Sigmoid colon (tissue), 7 donors: Measurements from ENCODE around the gene DPYSL5. TPM values are rescaled to one million over a fixed set of nuclear protein-coding genes. Genes with fewer than 3 reads are reported as not detected.

Experiments used
- DNase-seq: peaks from one replicate; pipeline ENCODE4 v3.0.0-alpha.2; 2019
- H3K27ac ChIP-seq, 4 donors: fragments of 200-600 bp; sonication (generic); one replicate each; pipeline ENCODE4 v1.5.1; 2016 to 2019; ENCODE audit warnings: mild to moderate bottlenecking in 1 of 4
- H3K27me3 ChIP-seq, 3 donors: fragments of 200-600 bp; sonication (generic); one replicate each; pipeline ENCODE4 v1.5.1; 2019; ENCODE audit warnings: mild to moderate bottlenecking in 1 of 3
- H3K36me3 ChIP-seq, 4 donors: fragments of 200-600 bp; sonication (generic); one replicate each; pipeline ENCODE4 v1.5.1; 2016 to 2019
- H3K4me1 ChIP-seq, 4 donors: fragments of 200-600 bp; sonication (generic); one replicate each; pipeline ENCODE4 v1.5.1; 2017 to 2019
- H3K4me3 ChIP-seq, 4 donors: fragments of 200-600 bp; sonication (generic); one replicate each; pipeline ENCODE4 v1.5.1; 2017 to 2019; ENCODE audit warnings: mild to moderate bottlenecking in 2 of 4, moderate library complexity in 1 of 4
- H3K9me3 ChIP-seq, 4 donors: fragments of 200-600 bp in 3 of 4; sonication (generic) in 3 of 4; one replicate each; pipeline versions ENCODE4 v1.5.1 to v1.6.1; 2013 to 2019
- EP300 ChIP-seq, 4 donors: sonication (generic); formaldehyde crosslinking; IDR thresholded peaks; one replicate each; pipeline ENCODE4 v1.6.1; 2017; ENCODE audit warnings: antibody characterized with exemption in 4 of 4
- POLR2A ChIP-seq, 2 donors: fragments of 450-650 bp; IDR thresholded peaks; one replicate each; pipeline ENCODE4 v1.6.1; 2016; ENCODE audit warnings: antibody characterized with exemption in 2 of 2, mild to moderate bottlenecking in 2 of 2, moderate library complexity in 2 of 2
- POLR2AphosphoS5 ChIP-seq, 4 donors: sonication (generic); formaldehyde crosslinking; IDR thresholded peaks; one replicate each; pipeline ENCODE4 v1.6.1; 2017; ENCODE audit warnings: antibody characterized with exemption in 4 of 4
- WGBS, 2 donors: extraction: QIAGEN DNeasy Blood & Tissue Kit; methylation state at CpG; one replicate each; pipeline ENCODE4 v1.1.7; 2013; 5-methylcytosine and 5-hydroxymethylcytosine counted together
- intact Hi-C: fragments of 100-400 bp; cut with DNase I; formaldehyde crosslinking; loops from one replicate; pipeline ENCODE4 v1.15.1; 2023
- polyA plus RNA-seq, 3 donors: library from polyadenylated mRNA; stranded (reverse); fragments of 200-250 nt; gene quantifications; one replicate each; pipeline ENCODE4 v1.2.3, GENCODE V29; 2013
- total RNA-seq, 4 donors: library from RNA; depleted of rRNA; stranded (reverse); fragments of >200 nt; gene quantifications; one replicate each; pipeline ENCODE4 v1.1.0, GENCODE V29; 2016
- TF ChIP-seq, protein P1 (sequence below), 4 experiments: fragments of 450-650 bp in 3 of 4; fragments of 200-600 bp in 1 of 4; IDR thresholded peaks; one replicate each; pipeline ENCODE4 v1.5.1; 2016 to 2019; ENCODE audit warnings: antibody characterized with exemption in 4 of 4, mild to moderate bottlenecking in 3 of 4, moderate library complexity in 2 of 4
- donor health status: healthy with polysubstance abuse.
- donor health status: Bipolar disorder and iron deficiency.
- donor health status: healthy.

The DPYSL5 gene
- total and polyA plus RNA-seq, 7 donors, result 0.16 to 1.9 (median 0.74) TPM; not detected in 2

GRCh38 chr2:26982102-26982742 is 134.3 kb downstream of the DPYSL5 start:
- Histone ChIP-seq H3K9me3 (no peaks in the 10 kb centered on the region), H3K4me1 (peaks cover 0 to 28% (median 20%) of the 10 kb centered on the region in 4 donors), H3K27me3 (no peaks in the 10 kb centered on the region), H3K36me3 (no peaks in the 10 kb centered on the region), H3K27ac (peak overlapping the region in 2 of 4 donors; percentile 39 to 57), H3K4me3 (no peak overlapping the region)
- no peak for TF ChIP-seq EP300 (IDR thresholded peaks at IDR 0.05)
- peak in 1 of 4 donors; percentile 46 for TF ChIP-seq POLR2AphosphoS5 (IDR thresholded peaks at IDR 0.05)
- TF ChIP-seq, protein P1, sequence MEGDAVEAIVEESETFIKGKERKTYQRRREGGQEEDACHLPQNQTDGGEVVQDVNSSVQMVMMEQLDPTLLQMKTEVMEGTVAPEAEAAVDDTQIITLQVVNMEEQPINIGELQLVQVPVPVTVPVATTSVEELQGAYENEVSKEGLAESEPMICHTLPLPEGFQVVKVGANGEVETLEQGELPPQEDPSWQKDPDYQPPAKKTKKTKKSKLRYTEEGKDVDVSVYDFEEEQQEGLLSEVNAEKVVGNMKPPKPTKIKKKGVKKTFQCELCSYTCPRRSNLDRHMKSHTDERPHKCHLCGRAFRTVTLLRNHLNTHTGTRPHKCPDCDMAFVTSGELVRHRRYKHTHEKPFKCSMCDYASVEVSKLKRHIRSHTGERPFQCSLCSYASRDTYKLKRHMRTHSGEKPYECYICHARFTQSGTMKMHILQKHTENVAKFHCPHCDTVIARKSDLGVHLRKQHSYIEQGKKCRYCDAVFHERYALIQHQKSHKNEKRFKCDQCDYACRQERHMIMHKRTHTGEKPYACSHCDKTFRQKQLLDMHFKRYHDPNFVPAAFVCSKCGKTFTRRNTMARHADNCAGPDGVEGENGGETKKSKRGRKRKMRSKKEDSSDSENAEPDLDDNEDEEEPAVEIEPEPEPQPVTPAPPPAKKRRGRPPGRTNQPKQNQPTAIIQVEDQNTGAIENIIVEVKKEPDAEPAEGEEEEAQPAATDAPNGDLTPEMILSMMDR (IDR thresholded peaks at IDR 0.05), result peak in 3 of 4 experiments; percentile 38 to 54 (median 50)
- intact Hi-C loops, result no loop called here
- peak; percentile 90 for DNase-seq
- 12 to 34% methylated on average over 2 of the region's 2 CpGs for WGBS, 2 donors

- peaks cover 0 to 28% (median 20%) of the 10 kb centered on the region in 4 donors for H3K4me1 ChIP-seq
- no peak overlapping the region for H3K27ac ChIP-seq
- no peak overlapping the region for H3K4me3 ChIP-seq
- TF ChIP-seq POLR2AphosphoS5 (IDR thresholded peaks at IDR 0.05) (no peak), EP300 (IDR thresholded peaks at IDR 0.05) (no peak), POLR2A (IDR thresholded peaks at IDR 0.05) (no peak)
- TF ChIP-seq, protein P1 (IDR thresholded peaks at IDR 0.05), result no peak
- intact Hi-C loops, result no loop called here
- no peaks in the 10 kb centered on the region for H3K27me3 ChIP-seq
- WGBS, 2 donors, result 74 to 83% methylated on average over 3 of the region's 3 CpGs
- no peaks in the 10 kb centered on the region for H3K9me3 ChIP-seq
- DNase-seq, result no peak
- H3K36me3 ChIP-seq, result no peaks in the 10 kb centered on the region
Measured at GRCh38 chr2:26983746-26984145, 135.8 kb downstream of the DPYSL5 start.

- peaks cover 0 to 21% (median 20%) of the 10 kb centered on the region in 4 donors for H3K4me1 ChIP-seq
- WGBS, 2 donors, result 95 to 96% methylated on average over 4 of the region's 4 CpGs
- no peaks in the 10 kb centered on the region for H3K9me3 ChIP-seq
- intact Hi-C loops, result no loop called here
- no peak for DNase-seq
- H3K4me3 ChIP-seq, result no peak overlapping the region
- H3K36me3 ChIP-seq, result no peaks in the 10 kb centered on the region
- TF ChIP-seq POLR2A (IDR thresholded peaks at IDR 0.05), result no peak
- no peak for TF ChIP-seq EP300 (IDR thresholded peaks at IDR 0.05)
- TF ChIP-seq, protein P1 (IDR thresholded peaks at IDR 0.05), result no peak
- no peak for TF ChIP-seq POLR2AphosphoS5 (IDR thresholded peaks at IDR 0.05)
- no peak overlapping the region for H3K27ac ChIP-seq
- no peaks in the 10 kb centered on the region for H3K27me3 ChIP-seq
Measured at GRCh38 chr2:26985807-26986206, 137.9 kb downstream of the DPYSL5 start.

GRCh38 chr2:26986576-26986975 is 138.6 kb downstream of the DPYSL5 start:
- WGBS, 2 donors, result 90 to 94% methylated on average over 5 of the region's 5 CpGs
- intact Hi-C loops, result no loop called here
- Histone ChIP-seq H3K4me3 (no peak overlapping the region), H3K36me3 (no peaks in the 10 kb centered on the region), H3K9me3 (no peaks in the 10 kb centered on the region), H3K27ac (no peak overlapping the region), H3K4me1 (peaks cover 0 to 13% (median 12%) of the 10 kb centered on the region in 4 donors), H3K27me3 (no peaks in the 10 kb centered on the region)
- DNase-seq, result no peak
- TF ChIP-seq, protein P1 (IDR thresholded peaks at IDR 0.05), result no peak
- TF ChIP-seq POLR2A (IDR thresholded peaks at IDR 0.05), result no peak
- no peak for TF ChIP-seq POLR2AphosphoS5 (IDR thresholded peaks at IDR 0.05)
- TF ChIP-seq EP300 (IDR thresholded peaks at IDR 0.05), result no peak
